Activated CD4-positive, alpha-beta T cell treated with anti-CD3 and anti-CD28 coated beads for 36 hours (primary cell): ENCODE measurements around the gene DTWD1. TPM values are rescaled to one million over a fixed set of nuclear protein-coding genes. Genes with fewer than 3 reads are reported as not detected.

ENCODE experiments used
- ATAC-seq: fragments of 200-7000 bp; cut with Tn5 transposase; one replicate; pipeline ENCODE4 v1.10.0; 2021; ENCODE audit warnings: mild to moderate bottlenecking, moderate library complexity
- CTCF ChIA-PET: fragments of 350-600 bp; sonication (Branson Sonifier 250); formaldehyde crosslinking; loops from one replicate; lab custom pipeline; 2021; ENCODE audit warnings: antibody characterized with exemption; lab: Charles Lee
- POLR2A ChIA-PET: fragments of 350-600 bp; sonication (Branson Sonifier 250); formaldehyde crosslinking; loops from one replicate; lab custom pipeline; 2021; ENCODE audit warnings: antibody characterized with exemption, inconsistent platforms; lab: Charles Lee
- DNase-seq: peaks from one replicate; pipeline ENCODE4 v3.0.0-alpha.2; 2020
- H3K27ac Mint-ChIP-seq: one replicate; pipeline ENCODE4 v1.8.0; 2021; ENCODE audit warnings: mixed read lengths
- H3K27me3 Mint-ChIP-seq: one replicate; pipeline ENCODE4 v1.8.0; 2021; ENCODE audit warnings: mixed read lengths
- H3K36me3 Mint-ChIP-seq: one replicate; pipeline ENCODE4 v1.8.0; 2021; ENCODE audit warnings: low read depth, mixed read lengths
- H3K4me1 Mint-ChIP-seq: one replicate; pipeline ENCODE4 v1.8.0; 2021; ENCODE audit warnings: mixed read lengths
- H3K4me3 Mint-ChIP-seq: one replicate; pipeline ENCODE4 v1.8.0; 2021; ENCODE audit warnings: mild to moderate bottlenecking, moderate library complexity, mixed read lengths
- H3K9me3 Mint-ChIP-seq: one replicate; pipeline ENCODE4 v1.8.0; 2021; ENCODE audit warnings: low read depth, mixed read lengths
- intact Hi-C, 2 experiments: fragments of 100-400 bp; cut with DNase I in 1 of 2; cut with micrococcal nuclease in 1 of 2; formaldehyde crosslinking; loops; one replicate each; pipeline versions ENCODE4 v1.14.2 to v1.15.1; 2022 to 2024; cut with DNase I, micrococcal nuclease
- total RNA-seq, 2 experiments: library from RNA; stranded (reverse); gene quantifications; one replicate each; pipeline ENCODE4 v1.2.3, GENCODE V29; 2021

DTWD1 gene
- total RNA-seq, 2 experiments from 2014 or later: 20.4 to 22.4 TPM

- CTCF ChIA-PET: no interaction called here
- no peak for ATAC-seq
- POLR2A ChIA-PET: interaction anchor here (0.6 kb wide), 1 partner anchor 24 kb away, joined by 3 read pairs; no protein-coding TSS in a partner anchor
- peaks cover 26% of the 10 kb centered on the region for H3K36me3 Mint-ChIP-seq
- H3K27me3 Mint-ChIP-seq: no peaks in the 10 kb centered on the region
- peaks cover 6% of the 10 kb centered on the region for H3K9me3 Mint-ChIP-seq
- DNase-seq: no peak
- H3K27ac Mint-ChIP-seq: peak overlapping the region; percentile 88
- H3K4me3 Mint-ChIP-seq: peak overlapping the region; percentile 86
- intact Hi-C loops: loop anchor here (2.0 to 10.0 kb wide), 11 partner anchors 449 to 1287 kb away; partner anchors contain the start of genes EID1 (in 2 of the 2), GALK2 (in 2 of the 2), AP4E1 (in 1 of the 2) and DUT (in 1 of the 2)
- peaks cover 36% of the 10 kb centered on the region for H3K4me1 Mint-ChIP-seq
These were observed 558 bp downstream of the DTWD1 start for GRCh38 chr15:49621401-49621811.

GRCh38 chr15:49621887-49622286 lies 1.0 kb downstream of the DTWD1 start:
- intact Hi-C loops: loop anchor here (2.0 to 10.0 kb wide), 11 partner anchors 450 to 1287 kb away; partner anchors contain the start of genes EID1 (in 2 of the 2), GALK2 (in 2 of the 2), AP4E1 (in 1 of the 2) and DUT (in 1 of the 2)
- DNase-seq: no peak
- POLR2A ChIA-PET: no interaction called here
- Mint-ChIP-seq H3K36me3 (peaks cover 28% of the 10 kb centered on the region), H3K27ac (no peak overlapping the region), H3K9me3 (peaks cover 6% of the 10 kb centered on the region), H3K27me3 (no peaks in the 10 kb centered on the region), H3K4me1 (peaks cover 36% of the 10 kb centered on the region), H3K4me3 (peak overlapping the region; percentile 86)
- ATAC-seq: no peak
- CTCF ChIA-PET: no interaction called here

GRCh38 chr15:49622561-49622960 lies 1.7 kb downstream of the DTWD1 start:
- Mint-ChIP-seq H3K36me3 (peaks cover 28% of the 10 kb centered on the region), H3K4me1 (peaks cover 36% of the 10 kb centered on the region), H3K27me3 (no peaks in the 10 kb centered on the region), H3K4me3 (no peak overlapping the region), H3K27ac (no peak overlapping the region), H3K9me3 (peaks cover 6% of the 10 kb centered on the region)
- intact Hi-C loops: loop anchor here (5.0 to 10.0 kb wide), 6 partner anchors 450 to 1288 kb away; partner anchors contain the start of genes GALK2 (in 2 of the 2), AP4E1 (in 1 of the 2), DUT (in 1 of the 2) and EID1 (in 1 of the 2)
- ChIA-PET POLR2A (no interaction called here), CTCF (interaction anchor here (0.8 kb wide), 1 partner anchor 9 kb away, joined by 4 read pairs; no protein-coding TSS in a partner anchor)
- DNase-seq (no peak), ATAC-seq (no peak)

- intact Hi-C loops: loop anchor here (5.0 to 10.0 kb wide), 6 partner anchors 452 to 1289 kb away; partner anchors contain the start of genes GALK2 (in 2 of the 2), AP4E1 (in 1 of the 2), DUT (in 1 of the 2) and EID1 (in 1 of the 2)
- Mint-ChIP-seq H3K36me3 (peaks cover 31% of the 10 kb centered on the region), H3K4me3 (no peak overlapping the region), H3K27ac (no peak overlapping the region), H3K27me3 (no peaks in the 10 kb centered on the region), H3K9me3 (peaks cover 6% of the 10 kb centered on the region), H3K4me1 (peaks cover 33% of the 10 kb centered on the region)
- ATAC-seq: no peak
- POLR2A ChIA-PET: no interaction called here
- DNase-seq: no peak
- CTCF ChIA-PET: no interaction called here
These were observed 3.2 kb downstream of the DTWD1 start for GRCh38 chr15:49624056-49624455.

- Mint-ChIP-seq H3K4me1 (peaks cover 24% of the 10 kb centered on the region), H3K36me3 (peaks cover 31% of the 10 kb centered on the region), H3K9me3 (peaks cover 6% of the 10 kb centered on the region), H3K27ac (no peak overlapping the region), H3K4me3 (no peak overlapping the region), H3K27me3 (no peaks in the 10 kb centered on the region)
- CTCF ChIA-PET: no interaction called here
- intact Hi-C loops: loop anchor here in 1 of 2 experiments (10.0 kb wide), 1 partner anchor 1291 kb away; the partner anchor contains the start of gene DUT
- POLR2A ChIA-PET: interaction anchor here (0.6 kb wide), 1 partner anchor 32 kb away, joined by 3 read pairs; no protein-coding TSS in a partner anchor
- DNase-seq (no peak), ATAC-seq (no peak)
These were observed 4.7 kb downstream of the DTWD1 start for GRCh38 chr15:49625460-49626036.

GRCh38 chr15:49627407-49627877 lies 6.6 kb downstream of the DTWD1 start:
- H3K9me3 Mint-ChIP-seq: peaks cover 6% of the 10 kb centered on the region
- no peak for ATAC-seq
- no peak for DNase-seq
- H3K36me3 Mint-ChIP-seq: peaks cover 32% of the 10 kb centered on the region
- H3K4me1 Mint-ChIP-seq: peaks cover 16% of the 10 kb centered on the region
- CTCF ChIA-PET: interaction anchor here (0.6 kb wide), 1 partner anchor 14 kb away, joined by 3 read pairs; no protein-coding TSS in a partner anchor
- no peaks in the 10 kb centered on the region for H3K27me3 Mint-ChIP-seq
- POLR2A ChIA-PET: interaction anchor here (0.6 kb wide), 1 partner anchor 1127 kb away, joined by 3 read pairs; no protein-coding TSS in a partner anchor
- no peak overlapping the region for H3K27ac Mint-ChIP-seq
- H3K4me3 Mint-ChIP-seq: no peak overlapping the region
- intact Hi-C loops: loop anchor here in 1 of 2 experiments (10.0 kb wide), 1 partner anchor 1293 kb away; the partner anchor contains the start of gene DUT

- no peak overlapping the region for H3K27ac Mint-ChIP-seq
- H3K4me3 Mint-ChIP-seq: no peak overlapping the region
- POLR2A ChIA-PET: no interaction called here
- H3K36me3 Mint-ChIP-seq: peaks cover 30% of the 10 kb centered on the region
- CTCF ChIA-PET: no interaction called here
- intact Hi-C loops: loop anchor here in 1 of 2 experiments (10.0 kb wide), 1 partner anchor 1294 kb away; the partner anchor contains the start of gene DUT
- DNase-seq (no peak), ATAC-seq (no peak)
- H3K27me3 Mint-ChIP-seq: no peaks in the 10 kb centered on the region
- peaks cover 6% of the 10 kb centered on the region for H3K9me3 Mint-ChIP-seq
- H3K4me1 Mint-ChIP-seq: peaks cover 7% of the 10 kb centered on the region
These were observed 7.5 kb downstream of the DTWD1 start for GRCh38 chr15:49628379-49628778.

GRCh38 chr15:49637857-49638256 lies 17.0 kb downstream of the DTWD1 start:
- Mint-ChIP-seq H3K27me3 (no peaks in the 10 kb centered on the region), H3K36me3 (peaks cover 20% of the 10 kb centered on the region), H3K4me3 (no peak overlapping the region), H3K9me3 (no peaks in the 10 kb centered on the region), H3K27ac (no peak overlapping the region), H3K4me1 (no peaks in the 10 kb centered on the region)
- POLR2A ChIA-PET: no interaction called here
- CTCF ChIA-PET: interaction anchor here (0.5 kb wide), 1 partner anchor 17 kb away, joined by 3 read pairs; no protein-coding TSS in a partner anchor
- intact Hi-C loops: no loop called here
- DNase-seq (no peak), ATAC-seq (no peak)

- POLR2A ChIA-PET: no interaction called here
- H3K4me1 Mint-ChIP-seq: no peaks in the 10 kb centered on the region
- H3K9me3 Mint-ChIP-seq: no peaks in the 10 kb centered on the region
- H3K36me3 Mint-ChIP-seq: peaks cover 10% of the 10 kb centered on the region
- CTCF ChIA-PET: no interaction called here
- no peak for DNase-seq
- intact Hi-C loops: no loop called here
- H3K27me3 Mint-ChIP-seq: no peaks in the 10 kb centered on the region
- no peak for ATAC-seq
- no peak overlapping the region for H3K27ac Mint-ChIP-seq
- H3K4me3 Mint-ChIP-seq: no peak overlapping the region
These were observed 23.5 kb downstream of the DTWD1 start for GRCh38 chr15:49644364-49644794.

- Mint-ChIP-seq H3K4me3 (no peak overlapping the region), H3K27me3 (no peaks in the 10 kb centered on the region), H3K4me1 (no peaks in the 10 kb centered on the region), H3K9me3 (no peaks in the 10 kb centered on the region), H3K36me3 (peaks cover 10% of the 10 kb centered on the region), H3K27ac (no peak overlapping the region)
- ChIA-PET CTCF (no interaction called here), POLR2A (interaction anchor here (0.7 kb wide), 1 partner anchor 24 kb away, joined by 3 read pairs; the partner anchor contains the start of gene DTWD1)
- DNase-seq (no peak), ATAC-seq (no peak)
- intact Hi-C loops: no loop called here
These were observed 24.4 kb downstream of the DTWD1 start for GRCh38 chr15:49645277-49645676.

- no peaks in the 10 kb centered on the region for H3K9me3 Mint-ChIP-seq
- H3K4me3 Mint-ChIP-seq: no peak overlapping the region
- ChIA-PET CTCF (no interaction called here), POLR2A (interaction anchor here (0.7 kb wide), 1 partner anchor 25 kb away, joined by 3 read pairs; the partner anchor contains the start of gene DTWD1)
- no peak for ATAC-seq
- peaks cover 10% of the 10 kb centered on the region for H3K36me3 Mint-ChIP-seq
- no peaks in the 10 kb centered on the region for H3K27me3 Mint-ChIP-seq
- no peaks in the 10 kb centered on the region for H3K4me1 Mint-ChIP-seq
- no peak overlapping the region for H3K27ac Mint-ChIP-seq
- no peak for DNase-seq
- intact Hi-C loops: no loop called here
These were observed 25.1 kb downstream of the DTWD1 start for GRCh38 chr15:49645941-49646340.
